ENCODE data around the gene YRDC.

YRDC gene

GRCh38 chr1:37807555-37808368, at the start of gene YRDC, which contains the start of gene C1orf122:
YRDC (minus strand) TSS chr1:37808208; CDS start chr1:37808180, 28 bp downstream.
C1orf122 (plus strand) TSS chr1:37807790; CDS start chr1:37808405, 615 bp downstream.
- DNase-seq: peak; percentile 86 to 97

GRCh38 chr1:37854406-37854805, 46.4 kb upstream of the YRDC start:
- no peak for DNase-seq

GRCh38 chr1:37853157-37853556, 45.1 kb upstream of the YRDC start:
- no peak for DNase-seq

GRCh38 chr1:37851782-37852210, 43.8 kb upstream of the YRDC start:
- no peak for DNase-seq

GRCh38 chr1:37851262-37851661, 43.3 kb upstream of the YRDC start:
- no peak for DNase-seq

GRCh38 chr1:37850352-37850955, 42.4 kb upstream of the YRDC start:
- no peak for DNase-seq

GRCh38 chr1:37849480-37849879, 41.5 kb upstream of the YRDC start:
- DNase-seq: no peak

GRCh38 chr1:37846647-37847339, 38.8 kb upstream of the YRDC start:
- DNase-seq: no peak

- no peak for DNase-seq
Measured at GRCh38 chr1:37845786-37846185, 37.8 kb upstream of the YRDC start.

- DNase-seq: no peak
Measured at GRCh38 chr1:37845049-37845646, 37.1 kb upstream of the YRDC start.

GRCh38 chr1:37844536-37844935, 36.5 kb upstream of the YRDC start:
- DNase-seq: no peak

GRCh38 chr1:37841652-37842051, 33.6 kb upstream of the YRDC start:
- no peak for DNase-seq

- no peak for DNase-seq
Measured at GRCh38 chr1:37840711-37841110, 32.7 kb upstream of the YRDC start.

GRCh38 chr1:37839676-37840075, 31.7 kb upstream of the YRDC start:
- DNase-seq: no peak

GRCh38 chr1:37836788-37837187, 28.8 kb upstream of the YRDC start:
- no peak for DNase-seq

GRCh38 chr1:37831809-37832208, 23.8 kb upstream of the YRDC start:
- no peak for DNase-seq

GRCh38 chr1:37831109-37831508, 23.1 kb upstream of the YRDC start:
- no peak for DNase-seq

- DNase-seq: no peak
Measured at GRCh38 chr1:37828410-37829074, 20.5 kb upstream of the YRDC start.

- DNase-seq: no peak
Measured at GRCh38 chr1:37825506-37825905, 17.5 kb upstream of the YRDC start.

- no peak for DNase-seq
Measured at GRCh38 chr1:37824001-37824400, 16.0 kb upstream of the YRDC start.

GRCh38 chr1:37822906-37823815, 15.2 kb upstream of the YRDC start:
- DNase-seq: no peak

GRCh38 chr1:37821481-37821880, 13.5 kb upstream of the YRDC start:
- no peak for DNase-seq
